Femur (tissue), 1 donor: Measurements from ENCODE around the gene TMEM74B.
"Not testable (repeated sequence)": the region's sequence is repeated elsewhere in the genome, so short reads cannot be mapped to it uniquely, and the experiment has no call there.

Experiments
- DNase-seq: peaks from one replicate; pipeline ENCODE4 v3.0.0-alpha.2; 2017

Gene TMEM74B

GRCh38 chr20:1178103-1178502 lies 6.7 kb downstream of the TMEM74B start:
- no peak for DNase-seq

DNA sequence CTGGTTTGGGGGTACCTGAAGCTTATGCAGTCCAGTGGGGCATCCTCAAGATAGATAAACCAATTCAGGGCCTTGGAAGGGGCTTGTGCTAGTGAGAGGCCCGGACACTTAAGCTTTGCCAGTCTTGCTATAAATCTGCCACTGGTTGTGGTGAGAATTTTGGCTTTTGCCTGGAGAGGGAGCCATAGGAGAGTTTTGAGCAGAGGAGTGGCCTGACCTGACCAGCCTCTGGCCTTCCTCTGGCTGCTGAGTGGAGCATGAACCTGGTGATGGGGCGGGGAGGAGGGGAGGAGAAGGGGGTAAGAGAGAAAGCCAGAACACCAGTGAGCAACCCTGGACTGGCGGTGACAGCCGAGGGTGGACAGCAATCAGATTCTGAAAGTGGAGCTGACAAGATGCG lies 7.1 kb downstream of the TMEM74B start:
- DNase-seq: no peak

- no peak for DNase-seq
Observed at GRCh38 chr20:1174787-1175186, 10.0 kb downstream of the TMEM74B start.

- DNase-seq: no peak
Observed at GRCh38 chr20:1173698-1174097, 11.1 kb downstream of the TMEM74B start.

- peak; percentile 52 for DNase-seq
Observed at GRCh38 chr20:1171461-1172093, 13.2 kb downstream of the TMEM74B start.

GRCh38 chr20:1169224-1169623 lies 15.6 kb downstream of the TMEM74B start:
- no peak for DNase-seq

- no peak for DNase-seq
Observed at GRCh38 chr20:1166948-1167720, 17.6 kb downstream of the TMEM74B start.

DNA sequence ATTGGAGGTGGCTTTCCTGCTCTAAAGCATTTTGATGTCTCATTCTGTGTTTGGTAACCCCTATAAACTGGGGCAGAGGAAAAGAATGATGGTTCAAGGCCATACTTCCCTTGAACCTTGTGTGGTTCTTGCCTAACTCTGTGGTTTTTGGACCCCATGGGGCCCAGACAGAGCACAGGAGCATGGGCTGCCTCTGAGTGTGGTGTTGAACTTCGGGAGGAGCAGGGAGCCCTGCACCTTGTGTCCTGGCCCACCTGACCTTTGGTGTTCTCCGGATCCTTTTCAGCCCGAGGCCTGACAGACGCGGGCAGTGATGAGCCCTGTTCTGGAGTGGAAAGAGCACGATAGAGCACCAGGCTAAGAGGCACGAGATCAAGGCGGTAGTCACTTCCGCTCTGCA lies 18.8 kb downstream of the TMEM74B start:
- DNase-seq: no peak

DNA sequence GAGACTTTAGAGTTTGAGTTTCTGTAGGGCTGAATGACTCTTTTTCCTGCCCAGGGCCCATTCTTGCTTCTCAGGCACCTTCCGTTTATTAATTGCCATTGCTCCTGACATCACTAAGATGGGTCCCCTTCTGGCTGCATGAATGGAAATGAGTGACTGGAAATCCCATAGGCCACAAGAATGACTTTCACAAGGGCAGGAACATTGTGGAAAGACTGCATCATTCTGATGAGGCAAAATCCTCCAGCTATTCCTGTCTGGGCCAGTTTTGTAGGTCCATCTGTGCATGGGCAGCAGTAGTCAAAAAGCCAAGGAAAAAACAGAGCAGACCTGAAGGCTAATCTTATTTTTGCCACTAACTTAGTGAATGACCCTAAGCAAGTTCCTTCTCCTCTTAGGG lies 19.3 kb downstream of the TMEM74B start:
- no peak for DNase-seq

GRCh38 chr20:1164871-1165270 lies 19.9 kb downstream of the TMEM74B start:
- no peak for DNase-seq

- no peak for DNase-seq
Observed at GRCh38 chr20:1163653-1164052, 21.1 kb downstream of the TMEM74B start.

DNA sequence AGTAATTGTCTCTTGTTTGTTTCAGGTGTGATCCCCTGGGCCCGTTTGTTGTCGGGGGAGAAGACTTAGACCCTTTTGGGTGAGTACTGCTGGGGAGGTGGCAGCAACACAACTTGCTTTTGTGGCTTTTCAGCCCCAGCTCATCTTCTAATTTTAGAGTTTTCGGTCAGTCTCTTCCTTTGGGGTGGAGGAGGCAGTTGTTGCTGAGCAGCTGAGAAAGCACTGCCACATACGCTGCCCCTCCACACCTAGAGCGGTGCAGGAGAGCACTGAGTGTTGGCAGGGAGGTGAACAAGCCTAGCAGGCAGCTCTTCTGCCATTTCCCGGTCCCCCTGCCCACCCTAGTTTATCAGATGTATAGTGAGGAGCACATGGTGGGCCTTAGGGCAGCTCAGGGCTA lies 21.7 kb downstream of the TMEM74B start:
- DNase-seq: no peak

DNA sequence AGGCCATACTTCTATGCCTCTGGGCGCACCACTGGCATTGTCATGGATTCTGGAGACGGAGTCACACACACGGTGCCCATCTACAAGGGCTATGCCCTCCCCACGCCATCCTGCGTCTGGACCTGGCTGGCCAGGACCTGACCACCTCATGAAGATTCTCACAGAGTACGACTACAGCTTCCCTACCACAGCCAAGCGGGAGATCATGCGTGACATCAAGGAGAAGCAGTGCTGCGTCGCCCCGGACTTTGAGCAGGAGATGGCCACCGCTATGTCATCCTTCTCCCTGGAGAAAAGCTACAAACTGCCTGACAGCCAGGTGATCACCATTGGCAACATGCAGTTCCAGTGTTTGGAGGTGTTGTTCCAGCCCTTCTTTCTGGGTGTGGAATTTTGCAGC lies 23.8 kb downstream of the TMEM74B start:
- DNase-seq: no peak

- no peak for DNase-seq
Observed at GRCh38 chr20:1160496-1160895, 24.3 kb downstream of the TMEM74B start.

GRCh38 chr20:1155342-1155741 lies 29.4 kb downstream of the TMEM74B start:
- no peak for DNase-seq

- no peak for DNase-seq
Observed at GRCh38 chr20:1154691-1155090, 30.1 kb downstream of the TMEM74B start.

GRCh38 chr20:1154226-1154625 lies 30.6 kb downstream of the TMEM74B start:
- DNase-seq: no peak

DNA sequence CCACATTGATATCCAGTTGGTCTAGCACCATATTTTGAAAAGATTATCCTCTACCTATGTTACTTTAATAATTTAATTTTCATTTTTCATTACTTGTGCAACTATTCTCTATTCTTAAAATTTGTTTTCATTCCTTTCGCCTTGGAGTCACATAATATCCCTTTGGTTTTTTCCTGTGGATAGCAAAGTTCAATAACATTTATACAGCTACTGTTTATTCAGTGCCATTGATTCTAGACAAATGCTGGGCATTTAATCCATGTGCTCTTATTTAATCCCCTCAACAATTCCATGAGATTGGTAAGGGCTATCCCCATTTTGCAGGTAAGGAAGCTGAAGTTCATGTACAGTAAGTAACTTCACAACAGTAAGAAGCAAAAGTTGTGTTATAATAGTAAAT lies 33.8 kb downstream of the TMEM74B start:
- DNase-seq: no peak

DNA sequence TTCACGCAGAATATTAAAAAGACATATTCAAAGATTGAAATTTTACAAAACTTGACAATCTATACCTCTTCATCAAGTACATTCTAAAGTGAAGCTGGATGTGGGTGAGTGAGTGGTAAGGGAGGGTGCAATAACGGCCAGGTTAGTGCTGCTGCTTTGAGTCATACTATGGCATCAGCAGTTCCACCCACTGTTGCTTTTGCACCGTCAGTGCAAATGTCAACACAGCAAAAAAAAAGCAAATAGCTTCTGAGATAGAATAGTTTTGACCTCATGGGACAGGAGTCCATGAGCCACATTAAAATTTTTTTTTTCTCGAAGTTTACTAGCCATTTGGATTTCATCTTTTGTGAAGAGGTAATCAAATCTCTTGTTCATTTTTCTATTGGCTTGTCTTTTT lies 34.6 kb downstream of the TMEM74B start:
- DNase-seq: no peak

GRCh38 chr20:1149812-1150211 lies 35.0 kb downstream of the TMEM74B start:
- not testable (repeated sequence) for DNase-seq

DNA sequence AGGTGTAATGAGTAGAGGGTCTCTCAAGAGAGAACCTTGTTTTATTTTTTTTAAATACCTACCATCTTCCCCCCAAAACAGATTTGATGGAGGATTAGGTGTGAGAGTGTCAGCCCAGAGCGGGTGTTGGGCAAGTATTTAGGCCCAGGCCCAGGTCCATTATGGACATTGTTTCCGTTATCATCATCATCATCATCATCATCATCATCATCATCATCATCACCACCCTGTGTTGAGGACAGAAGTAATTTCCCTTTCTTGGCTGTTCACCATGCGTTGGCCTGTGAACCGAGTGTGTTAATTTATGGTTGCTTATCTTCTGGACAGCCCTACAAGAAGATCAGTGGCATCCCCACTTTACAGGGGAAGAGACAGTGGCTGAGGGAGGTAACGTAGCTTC lies 37.8 kb downstream of the TMEM74B start:
- DNase-seq: no peak

DNA sequence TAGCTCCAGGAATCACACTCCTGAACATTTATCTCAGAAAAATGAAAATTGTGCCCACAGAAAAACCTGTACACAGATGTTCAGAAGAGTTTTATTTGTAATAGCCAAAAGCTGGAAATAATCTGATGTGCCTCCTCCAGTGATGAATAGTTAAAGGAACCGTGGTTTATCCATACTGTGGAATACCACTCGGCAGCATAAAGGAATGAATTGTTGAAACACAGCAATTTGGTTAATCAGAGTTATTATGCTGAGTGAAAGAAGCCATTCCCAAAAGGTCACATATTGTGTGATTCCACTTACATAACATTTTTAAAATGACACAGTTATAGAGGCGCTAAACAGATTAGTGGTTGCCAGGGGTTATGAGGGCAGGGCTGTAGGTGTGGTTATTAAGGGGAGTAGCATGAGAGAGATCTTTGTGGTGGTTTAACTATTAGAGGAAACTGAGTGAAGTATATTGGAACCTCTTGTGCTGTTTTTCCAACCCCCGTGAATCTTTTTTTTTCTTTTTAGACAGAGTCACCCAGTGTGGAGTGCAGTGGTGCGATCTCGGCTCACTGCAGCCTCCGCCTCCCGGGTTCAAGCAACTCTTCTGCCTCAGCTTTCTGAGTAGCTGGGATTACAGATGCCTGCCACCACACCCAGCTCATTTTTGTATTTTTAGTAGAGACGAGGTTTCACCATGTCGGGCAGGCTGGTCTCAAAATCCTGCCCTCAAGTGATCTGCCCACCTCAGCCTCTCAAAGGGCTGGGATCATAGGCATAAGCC lies 40.2 kb downstream of the TMEM74B start:
- no peak for DNase-seq

GRCh38 chr20:1137236-1137635 lies 47.5 kb downstream of the TMEM74B start:
- DNase-seq: no peak

- no peak for DNase-seq
Observed at GRCh38 chr20:1134836-1135235, 49.9 kb downstream of the TMEM74B start.
